Activated CD4-positive, alpha-beta memory T cell treated with anti-CD3 and anti-CD28 coated beads for 36 hours (primary cell): Measurements from ENCODE around the gene CEP63. TPM values are rescaled to one million over a fixed set of nuclear protein-coding genes. Genes with fewer than 3 reads are reported as not detected.
A peak's percentile ranks its signal among the peaks of the same experiment; 100 is the strongest.

Experiments used
- CTCF ChIA-PET: fragments of 350-600 bp; sonication (Branson Sonifier 250); formaldehyde crosslinking; loops from one replicate; lab custom pipeline; 2021; ENCODE audit warnings: antibody characterized with exemption, inconsistent platforms; lab: Charles Lee
- POLR2A ChIA-PET: fragments of 350-600 bp; sonication (Branson Sonifier 250); formaldehyde crosslinking; loops from one replicate; lab custom pipeline; 2021; ENCODE audit warnings: antibody characterized with exemption; lab: Charles Lee
- DNase-seq: peaks from one replicate; pipeline ENCODE4 v3.0.0-alpha.2; 2020
- H3K27ac Mint-ChIP-seq: one replicate; pipeline ENCODE4 v1.8.0; 2021; ENCODE audit warnings: mixed read lengths
- H3K27me3 Mint-ChIP-seq: one replicate; pipeline ENCODE4 v1.8.0; 2021; ENCODE audit warnings: mixed read lengths
- H3K36me3 Mint-ChIP-seq: one replicate; pipeline ENCODE4 v1.8.0; 2021; ENCODE audit warnings: mixed read lengths
- H3K4me1 Mint-ChIP-seq: one replicate; pipeline ENCODE4 v1.8.0; 2021; ENCODE audit warnings: low read depth, mixed read lengths
- H3K4me3 Mint-ChIP-seq: one replicate; pipeline ENCODE4 v1.8.0; 2021; ENCODE audit warnings: mild to moderate bottlenecking, mixed read lengths
- H3K9me3 Mint-ChIP-seq: one replicate; pipeline ENCODE4 v1.8.0; 2021; ENCODE audit warnings: mixed read lengths
- intact Hi-C: fragments of 100-400 bp; cut with micrococcal nuclease; formaldehyde crosslinking; loops from one replicate; pipeline ENCODE4 v1.15.1; 2023
- total RNA-seq, 2 experiments: library from RNA; stranded (reverse); gene quantifications; one replicate each; pipeline ENCODE4 v1.2.3, GENCODE V29; 2021

Gene CEP63
- total RNA-seq, 2 experiments from 2014 or later = 22.4 to 23.7 TPM

DNA sequence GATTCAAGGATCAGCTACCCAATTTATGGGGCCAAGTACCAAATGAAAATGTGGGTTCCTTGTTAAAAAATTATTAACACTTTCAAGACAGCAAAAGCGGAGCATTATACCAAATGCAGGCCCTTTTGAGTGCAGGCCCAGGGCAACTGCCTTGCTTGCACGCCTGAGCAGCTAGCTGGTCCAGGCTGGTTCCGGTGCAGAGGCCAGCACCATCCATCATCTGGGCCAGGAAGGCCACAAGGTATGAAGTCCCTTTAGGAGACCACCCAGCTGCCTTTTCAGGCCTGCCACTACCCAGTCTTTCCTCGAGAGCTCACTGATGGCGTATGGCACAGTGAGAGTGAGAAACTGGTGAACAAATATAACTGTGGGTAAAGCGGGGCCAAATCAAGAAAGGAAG is 13.0 kb upstream of the CEP63 start:
- Mint-ChIP-seq H3K9me3 (no peaks in the 10 kb centered on the region), H3K27ac (no peak overlapping the region), H3K4me3 (no peak overlapping the region), H3K4me1 (no peaks in the 10 kb centered on the region), H3K27me3 (no peaks in the 10 kb centered on the region), H3K36me3 (peaks cover 15% of the 10 kb centered on the region)
- intact Hi-C loops = loop anchor here (5.0 to 10.0 kb wide), 2 partner anchors 116 to 538 kb away; no protein-coding TSS in a partner anchor
- CTCF ChIA-PET = interaction anchor here (1.1 to 10.3 kb wide), 18 partner anchors 13 to 290 kb away, joined by 3 to 176 read pairs (median 6); no protein-coding TSS in a partner anchor
- POLR2A ChIA-PET = interaction anchor here (0.8 kb wide), 1 partner anchor 13 kb away, joined by 3 read pairs; the partner anchor contains the start of genes ANAPC13 and CEP63
- DNase-seq = no peak

DNA sequence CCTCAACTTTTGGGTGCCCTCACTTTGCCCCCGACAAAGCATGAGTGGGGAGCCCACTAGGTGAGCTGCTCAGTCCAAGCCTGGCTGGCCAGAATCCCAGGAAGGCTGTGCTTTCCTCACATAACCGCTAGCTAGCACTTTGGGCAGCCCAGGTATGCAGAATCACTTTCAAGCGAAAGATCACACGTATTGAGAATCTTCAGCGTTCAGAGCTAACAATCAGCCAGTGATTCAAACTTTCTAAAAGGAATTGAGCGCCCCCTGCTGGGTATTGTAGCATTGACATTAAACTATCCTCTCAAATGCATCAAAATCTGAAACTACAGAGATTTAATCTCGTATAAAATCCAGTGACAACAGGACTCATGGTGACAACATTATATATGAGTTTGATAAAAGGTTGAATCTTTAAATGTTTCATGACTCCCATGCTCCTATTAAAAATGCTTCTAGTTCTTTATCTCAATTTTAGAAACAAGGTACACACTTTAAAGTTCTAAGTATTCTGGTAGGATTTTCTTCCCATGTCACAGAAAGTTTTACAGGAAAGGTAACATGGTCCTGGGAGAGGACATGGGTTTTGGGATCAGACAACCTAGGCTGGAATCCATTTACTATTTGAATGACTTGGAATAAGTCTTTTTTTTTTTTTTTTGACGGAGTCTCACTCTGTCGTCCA is 11.8 kb upstream of the CEP63 start:
- intact Hi-C loops = loop anchor here (1.0 to 10.0 kb wide), 5 partner anchors 117 to 539 kb away; no protein-coding TSS in a partner anchor
- Mint-ChIP-seq H3K4me1 (no peaks in the 10 kb centered on the region), H3K4me3 (no peak overlapping the region), H3K27ac (no peak overlapping the region), H3K27me3 (no peaks in the 10 kb centered on the region), H3K9me3 (no peaks in the 10 kb centered on the region), H3K36me3 (peaks cover 23% of the 10 kb centered on the region)
- POLR2A ChIA-PET = no interaction called here
- peak; percentile 79 for DNase-seq
- CTCF ChIA-PET = interaction anchor here (0.6 to 10.3 kb wide), 31 partner anchors 8 to 291 kb away, joined by 3 to 176 read pairs (median 5); no protein-coding TSS in a partner anchor

GRCh38 chr3:134474956-134475355 is 10.9 kb upstream of the CEP63 start:
- CTCF ChIA-PET = interaction anchor here (1.2 to 10.3 kb wide), 6 partner anchors 112 to 276 kb away, joined by 4 to 176 read pairs (median 29); no protein-coding TSS in a partner anchor
- H3K36me3 Mint-ChIP-seq = peaks cover 24% of the 10 kb centered on the region
- no peaks in the 10 kb centered on the region for H3K4me1 Mint-ChIP-seq
- H3K4me3 Mint-ChIP-seq = no peak overlapping the region
- H3K9me3 Mint-ChIP-seq = no peaks in the 10 kb centered on the region
- no peak for DNase-seq
- no peak overlapping the region for H3K27ac Mint-ChIP-seq
- no peaks in the 10 kb centered on the region for H3K27me3 Mint-ChIP-seq
- intact Hi-C loops = loop anchor here (1.0 to 10.0 kb wide), 5 partner anchors 118 to 540 kb away; no protein-coding TSS in a partner anchor
- POLR2A ChIA-PET = no interaction called here

GRCh38 chr3:134476306-134476705 is 9.6 kb upstream of the CEP63 start:
- Mint-ChIP-seq H3K36me3 (peaks cover 34% of the 10 kb centered on the region), H3K4me3 (no peak overlapping the region), H3K27ac (no peak overlapping the region), H3K9me3 (no peaks in the 10 kb centered on the region), H3K4me1 (peaks cover 2% of the 10 kb centered on the region), H3K27me3 (no peaks in the 10 kb centered on the region)
- intact Hi-C loops = loop anchor here (10.0 kb wide), 1 partner anchor 542 kb away; no protein-coding TSS in a partner anchor
- DNase-seq = no peak
- POLR2A ChIA-PET = interaction anchor here (1.4 kb wide), 1 partner anchor 9 kb away, joined by 5 read pairs; the partner anchor contains the start of genes ANAPC13 and CEP63
- CTCF ChIA-PET = interaction anchor here (1.2 to 10.3 kb wide), 8 partner anchors 9 to 637 kb away, joined by 3 to 176 read pairs (median 8); partner anchors contain the start of genes ANAPC13 and CEP63

DNA sequence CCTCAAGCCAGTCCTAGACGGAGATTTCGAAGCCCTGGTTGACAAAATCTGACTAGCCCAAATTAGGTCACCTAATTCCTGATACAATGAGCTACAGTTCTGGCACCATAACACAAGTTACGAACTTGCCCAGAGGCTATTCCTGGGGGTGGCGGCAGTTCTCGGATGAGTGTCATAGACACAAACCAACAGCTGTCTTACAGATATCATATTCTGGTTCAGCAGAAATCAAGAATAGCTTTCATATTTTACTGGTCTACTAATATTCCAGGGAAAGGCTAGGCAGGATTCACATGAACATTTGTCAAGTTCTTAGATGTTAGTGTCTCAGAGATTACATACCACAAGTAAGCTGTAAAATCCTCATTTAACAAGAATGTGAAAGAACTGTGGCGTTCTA is 8.9 kb upstream of the CEP63 start:
- Mint-ChIP-seq H3K27me3 (no peaks in the 10 kb centered on the region), H3K4me3 (no peak overlapping the region), H3K9me3 (no peaks in the 10 kb centered on the region), H3K36me3 (peaks cover 33% of the 10 kb centered on the region), H3K4me1 (peaks cover 2% of the 10 kb centered on the region), H3K27ac (no peak overlapping the region)
- intact Hi-C loops = loop anchor here (10.0 kb wide), 1 partner anchor 542 kb away; no protein-coding TSS in a partner anchor
- no peak for DNase-seq
- CTCF ChIA-PET = interaction anchor here (1.0 to 10.3 kb wide), 8 partner anchors 8 to 637 kb away, joined by 3 to 176 read pairs (median 6); partner anchors contain the start of genes ANAPC13 and CEP63
- POLR2A ChIA-PET = interaction anchor here (1.4 kb wide), 1 partner anchor 9 kb away, joined by 5 read pairs; the partner anchor contains the start of genes ANAPC13 and CEP63

- no peak overlapping the region for H3K4me3 Mint-ChIP-seq
- H3K27me3 Mint-ChIP-seq = no peaks in the 10 kb centered on the region
- POLR2A ChIA-PET = interaction anchor here (0.6 kb wide), 1 partner anchor 176 kb away, joined by 4 read pairs; no protein-coding TSS in a partner anchor
- H3K9me3 Mint-ChIP-seq = no peaks in the 10 kb centered on the region
- no peak overlapping the region for H3K27ac Mint-ChIP-seq
- intact Hi-C loops = loop anchor here (10.0 kb wide), 1 partner anchor 543 kb away; no protein-coding TSS in a partner anchor
- peaks cover 7% of the 10 kb centered on the region for H3K4me1 Mint-ChIP-seq
- H3K36me3 Mint-ChIP-seq = peaks cover 37% of the 10 kb centered on the region
- CTCF ChIA-PET = interaction anchor here (1.0 to 10.3 kb wide), 6 partner anchors 9 to 276 kb away, joined by 3 to 176 read pairs (median 8); no protein-coding TSS in a partner anchor
- DNase-seq = no peak
Measured at GRCh38 chr3:134477938-134478337, 7.9 kb upstream of the CEP63 start.

DNA sequence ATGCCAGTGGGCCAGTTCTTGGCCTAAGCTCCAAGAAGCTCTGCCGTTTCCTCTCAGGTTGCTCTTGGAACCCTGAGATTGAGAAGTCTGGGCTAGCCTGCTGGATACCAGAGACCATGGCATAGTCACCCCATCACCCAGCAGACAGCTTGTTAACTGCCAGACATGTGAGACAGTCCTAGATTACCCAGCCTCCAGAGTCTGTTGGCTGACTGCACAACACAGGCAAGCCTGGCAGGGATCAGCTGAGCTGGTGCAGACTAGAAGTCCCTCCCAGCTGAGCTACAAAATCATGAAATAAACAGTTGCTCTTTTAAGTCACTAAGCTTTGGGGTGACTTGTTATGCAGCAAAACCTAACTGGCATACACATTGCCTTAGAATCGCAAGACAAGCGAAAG is 5.3 kb upstream of the CEP63 start:
- intact Hi-C loops = loop anchor here (10.0 kb wide), 1 partner anchor 1714 kb away; the partner anchor contains the start of gene MSL2
- H3K4me1 Mint-ChIP-seq = peaks cover 27% of the 10 kb centered on the region
- no peaks in the 10 kb centered on the region for H3K27me3 Mint-ChIP-seq
- POLR2A ChIA-PET = no interaction called here
- DNase-seq = no peak
- CTCF ChIA-PET = interaction anchor here (0.6 to 10.3 kb wide), 6 partner anchors 9 to 283 kb away, joined by 3 to 176 read pairs (median 4); no protein-coding TSS in a partner anchor
- peaks cover 40% of the 10 kb centered on the region for H3K36me3 Mint-ChIP-seq
- H3K27ac Mint-ChIP-seq = no peak overlapping the region
- H3K9me3 Mint-ChIP-seq = no peaks in the 10 kb centered on the region
- H3K4me3 Mint-ChIP-seq = no peak overlapping the region

GRCh38 chr3:134481166-134481565 is 4.7 kb upstream of the CEP63 start:
- intact Hi-C loops = loop anchor here (10.0 kb wide), 1 partner anchor 1714 kb away; the partner anchor contains the start of gene MSL2
- Mint-ChIP-seq H3K27ac (no peak overlapping the region), H3K36me3 (peaks cover 39% of the 10 kb centered on the region), H3K4me1 (peaks cover 27% of the 10 kb centered on the region), H3K4me3 (no peak overlapping the region), H3K27me3 (no peaks in the 10 kb centered on the region), H3K9me3 (no peaks in the 10 kb centered on the region)
- CTCF ChIA-PET = interaction anchor here (0.6 to 10.3 kb wide), 4 partner anchors 14 to 269 kb away, joined by 3 to 176 read pairs (median 21); no protein-coding TSS in a partner anchor
- DNase-seq = no peak
- POLR2A ChIA-PET = no interaction called here

- POLR2A ChIA-PET = no interaction called here
- Mint-ChIP-seq H3K27ac (no peak overlapping the region), H3K27me3 (no peaks in the 10 kb centered on the region), H3K36me3 (peaks cover 30% of the 10 kb centered on the region), H3K4me3 (no peak overlapping the region), H3K4me1 (peaks cover 32% of the 10 kb centered on the region), H3K9me3 (no peaks in the 10 kb centered on the region)
- CTCF ChIA-PET = interaction anchor here (1.1 to 5.5 kb wide), 5 partner anchors 9 to 284 kb away, joined by 3 to 38 read pairs (median 23); no protein-coding TSS in a partner anchor
- intact Hi-C loops = loop anchor here (10.0 kb wide), 1 partner anchor 1712 kb away; the partner anchor contains the start of gene MSL2
- DNase-seq = no peak
Measured at GRCh38 chr3:134482622-134483021, 3.2 kb upstream of the CEP63 start.

GRCh38 chr3:134483195-134483900 is 2.5 kb upstream of the CEP63 start:
- ChIA-PET CTCF (interaction anchor here (1.1 to 5.5 kb wide), 5 partner anchors 8 to 285 kb away, joined by 3 to 38 read pairs (median 23); no protein-coding TSS in a partner anchor), POLR2A (no interaction called here)
- Mint-ChIP-seq H3K9me3 (no peaks in the 10 kb centered on the region), H3K27ac (peak overlapping the region; percentile 54), H3K36me3 (peaks cover 23% of the 10 kb centered on the region), H3K27me3 (no peaks in the 10 kb centered on the region), H3K4me3 (peak overlapping the region; percentile 36), H3K4me1 (peaks cover 39% of the 10 kb centered on the region)
- intact Hi-C loops = loop anchor here (10.0 kb wide), 1 partner anchor 1711 kb away; the partner anchor contains the start of gene MSL2
- DNase-seq = no peak
